ENCODE data around the gene GAL.
A peak's percentile ranks its signal among the peaks of the same experiment; 100 is the strongest.

Gene GAL

DNA sequence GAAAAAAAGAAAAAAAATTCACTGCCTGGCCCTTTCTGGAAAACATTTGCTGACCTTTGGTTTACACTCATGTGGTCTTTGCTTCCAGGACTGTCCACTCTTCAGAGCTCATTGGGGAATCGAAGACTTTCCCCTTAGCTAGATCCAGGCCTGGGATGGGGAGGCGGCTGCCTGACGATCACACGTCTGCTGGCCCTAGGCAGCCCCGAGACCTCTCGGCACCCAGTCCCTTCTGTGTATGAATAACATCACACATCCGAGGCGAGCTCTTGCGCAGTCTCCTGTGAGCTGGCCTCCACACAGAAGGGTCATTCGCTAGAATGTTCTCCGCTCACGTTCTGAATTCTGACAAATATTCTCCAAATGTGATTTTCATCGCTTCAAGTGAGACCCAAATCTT is 25.7 kb upstream of the GAL start:
- DNase-seq (ENCODE audit: low spot score) (no peak), FAIRE-seq (no peak)

DNA sequence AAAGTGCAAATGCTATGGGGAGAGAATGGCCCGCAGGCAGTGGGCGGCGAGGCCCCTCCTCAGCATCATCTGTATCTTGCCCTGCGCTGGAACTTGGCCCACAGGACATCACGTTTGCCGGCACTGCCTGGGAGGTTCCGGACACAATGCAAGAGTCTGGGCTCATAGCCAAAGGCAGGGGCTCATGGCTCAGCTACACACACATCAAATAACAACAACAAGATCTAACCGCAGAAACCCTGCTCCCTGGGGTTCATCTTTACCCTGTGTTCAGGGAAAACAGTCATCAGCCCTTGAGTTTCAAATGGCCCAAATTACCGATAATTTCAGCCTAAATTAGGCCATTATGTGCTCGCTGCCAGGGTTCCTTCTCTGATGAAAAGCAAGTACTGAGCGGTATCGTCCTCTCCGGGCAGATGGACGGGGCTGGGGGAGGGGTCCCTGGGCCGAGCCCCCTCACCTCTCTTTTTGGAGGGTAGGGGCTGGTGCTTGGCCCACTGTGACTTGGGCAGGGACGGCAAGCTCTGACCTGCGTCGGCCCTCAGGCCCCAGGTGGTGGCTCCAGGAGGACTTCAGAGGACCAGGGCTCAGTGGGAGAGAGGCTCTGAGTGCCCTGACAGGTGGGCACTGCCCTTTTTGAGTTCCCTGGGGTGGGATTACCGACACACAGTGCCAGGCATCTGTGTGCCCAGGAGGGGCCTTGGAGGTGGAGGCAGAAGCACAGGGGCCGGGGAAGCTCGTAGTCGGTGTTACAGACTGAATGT is 25.0 kb upstream of the GAL start:
- peak; percentile 29 for DNase-seq (ENCODE audit: low spot score)
- FAIRE-seq = no peak

DNA sequence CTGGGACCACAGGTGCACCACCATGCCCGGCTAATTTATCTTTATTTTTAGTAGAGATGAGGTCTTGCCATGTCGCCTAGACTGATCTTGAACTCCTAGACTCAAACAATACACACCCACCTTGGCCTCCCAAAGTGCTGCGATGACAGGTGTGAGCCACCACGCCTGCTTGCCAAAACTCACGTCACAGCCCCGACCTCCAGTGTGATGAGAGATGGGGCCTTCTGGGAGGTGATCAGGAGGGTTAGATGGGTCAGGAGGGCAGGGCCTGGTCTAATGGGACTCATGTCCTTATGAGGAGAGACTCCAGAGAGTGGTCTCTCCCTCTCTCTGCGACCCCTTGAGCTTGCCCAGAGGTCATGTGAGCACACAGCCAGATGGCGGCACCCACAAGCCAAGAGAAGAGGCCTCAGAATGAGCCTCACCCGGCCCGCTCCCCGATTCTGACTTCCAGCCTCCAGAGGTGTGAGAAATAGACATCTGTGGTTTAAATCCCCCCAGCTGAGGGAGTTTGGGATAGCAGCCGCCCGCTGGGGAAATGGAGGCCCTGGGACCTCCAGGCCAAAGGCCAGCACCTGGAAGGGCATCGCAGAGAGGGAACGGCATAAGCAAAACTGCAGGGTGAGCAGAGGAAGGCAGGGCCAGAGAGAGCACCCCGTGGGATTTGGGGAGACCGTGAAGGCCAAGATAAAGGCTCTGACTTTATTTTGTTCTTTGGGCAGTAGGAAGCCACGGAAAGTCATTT is 24.1 kb upstream of the GAL start:
- DNase-seq (ENCODE audit: low spot score) (no peak), FAIRE-seq (no peak)

DNA sequence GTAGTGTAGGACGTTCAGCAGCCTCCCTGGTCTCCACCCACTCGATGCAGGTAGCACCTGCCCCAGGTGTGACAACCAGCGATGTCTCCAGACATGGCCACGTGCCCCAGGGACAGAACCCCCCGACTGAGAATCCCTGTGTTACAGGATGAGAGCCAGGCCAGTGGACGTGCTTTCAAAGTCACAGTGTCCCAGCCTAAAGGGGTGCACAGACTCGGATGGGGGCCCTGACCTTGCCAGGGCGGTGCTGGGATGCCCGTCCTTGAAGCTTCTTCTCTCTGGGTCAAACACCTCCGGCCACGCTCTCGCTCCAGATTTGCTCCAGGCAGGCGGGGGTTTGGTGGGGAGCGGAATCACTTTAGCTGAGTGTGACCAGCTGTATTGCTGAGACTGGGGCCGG is 23.3 kb upstream of the GAL start:
- FAIRE-seq = no peak
- DNase-seq (ENCODE audit: low spot score) = no peak

DNA sequence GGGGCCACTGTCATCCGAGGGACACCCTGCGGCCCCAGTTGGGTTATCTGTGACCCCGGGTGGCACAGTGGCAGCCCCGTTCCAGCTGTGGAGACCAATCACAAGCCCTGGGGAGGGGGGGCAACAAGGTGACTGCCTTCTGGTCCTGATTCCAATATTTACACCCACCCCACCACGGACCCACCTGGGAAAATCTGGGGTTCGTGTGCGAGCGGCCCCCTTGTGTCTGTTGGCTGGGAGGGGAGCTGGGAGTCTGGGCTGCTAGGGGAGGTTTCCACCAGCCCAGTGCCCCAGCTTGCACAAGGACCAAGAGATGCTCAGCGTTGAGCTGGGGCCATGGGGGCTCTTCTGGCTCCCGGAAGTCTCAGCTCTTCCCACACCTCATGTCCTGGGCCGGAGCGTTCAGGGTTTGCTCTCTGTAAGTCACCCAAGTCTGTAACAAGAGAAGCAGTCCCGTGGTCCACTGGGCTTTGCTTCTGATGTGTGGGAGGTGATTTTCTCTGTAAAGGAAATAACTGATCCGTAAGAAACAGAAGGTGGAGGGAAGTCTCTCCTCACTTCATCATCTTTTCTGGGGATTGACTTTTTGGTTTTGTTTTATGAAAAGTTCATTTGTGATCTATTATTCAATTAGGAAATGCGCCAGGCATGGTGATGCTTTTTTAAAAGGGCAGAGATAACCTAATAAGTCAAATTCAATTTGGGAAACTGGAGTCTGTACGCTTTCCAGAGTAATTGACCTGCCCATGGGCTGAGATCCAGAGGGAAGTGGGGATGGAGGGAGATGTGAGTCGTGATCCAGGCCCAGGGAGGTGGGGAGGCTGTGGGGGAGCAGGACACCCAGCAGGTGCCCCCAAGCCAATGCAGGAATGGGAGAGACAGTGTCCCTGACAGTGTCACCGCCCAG is 22.4 kb upstream of the GAL start:
- no peak for FAIRE-seq
- DNase-seq (ENCODE audit: low spot score) = no peak

DNA sequence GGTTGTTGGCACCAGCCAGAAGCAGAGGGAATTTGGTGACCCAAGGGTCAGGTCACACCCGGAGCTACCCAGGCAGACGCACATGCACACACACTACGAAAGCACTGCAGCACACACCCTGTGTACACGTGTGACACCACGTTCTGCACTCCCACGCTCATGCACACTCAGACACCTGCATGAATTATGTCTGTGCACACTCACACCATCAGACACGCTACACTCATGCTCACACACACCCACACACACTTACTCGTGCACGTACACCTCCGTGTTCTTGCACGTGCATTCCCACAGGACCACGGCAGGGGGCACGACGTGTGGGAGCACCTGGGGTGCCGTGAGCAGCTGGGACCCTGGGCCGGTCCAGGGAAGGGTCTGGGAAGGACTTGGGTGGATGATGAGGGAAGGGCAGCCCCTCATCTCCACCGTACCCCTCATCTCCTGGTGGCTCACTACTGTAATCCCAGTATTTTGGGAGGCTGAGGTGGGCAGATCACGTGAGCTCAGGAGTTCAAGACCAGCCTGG is 20.8 kb upstream of the GAL start:
- no peak for DNase-seq (ENCODE audit: low spot score)

DNA sequence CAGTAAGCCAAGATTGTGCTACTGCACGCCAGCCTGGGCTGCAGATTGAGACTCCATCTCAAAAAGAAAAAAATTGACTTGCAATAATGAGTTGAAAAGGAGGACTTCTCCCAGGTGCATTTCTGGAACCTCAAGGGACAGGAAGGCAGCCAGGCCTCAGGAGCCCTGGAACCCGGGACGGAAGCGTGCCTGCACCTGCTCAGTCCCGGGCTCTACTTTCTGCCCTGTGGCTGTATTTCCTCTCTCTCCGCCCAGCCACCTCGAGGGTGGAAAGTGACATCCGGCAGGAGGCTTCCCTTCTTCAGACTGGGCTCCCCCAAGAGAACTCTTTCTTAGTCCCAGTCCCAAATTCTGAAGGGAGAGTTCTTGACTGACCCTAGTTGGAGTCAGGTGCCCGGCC is 20.2 kb upstream of the GAL start:
- DNase-seq (ENCODE audit: low spot score) (no peak), FAIRE-seq (no peak)

More for the DNA sequence above, 20.8 kb upstream of the GAL start:
- no peak for FAIRE-seq

DNA sequence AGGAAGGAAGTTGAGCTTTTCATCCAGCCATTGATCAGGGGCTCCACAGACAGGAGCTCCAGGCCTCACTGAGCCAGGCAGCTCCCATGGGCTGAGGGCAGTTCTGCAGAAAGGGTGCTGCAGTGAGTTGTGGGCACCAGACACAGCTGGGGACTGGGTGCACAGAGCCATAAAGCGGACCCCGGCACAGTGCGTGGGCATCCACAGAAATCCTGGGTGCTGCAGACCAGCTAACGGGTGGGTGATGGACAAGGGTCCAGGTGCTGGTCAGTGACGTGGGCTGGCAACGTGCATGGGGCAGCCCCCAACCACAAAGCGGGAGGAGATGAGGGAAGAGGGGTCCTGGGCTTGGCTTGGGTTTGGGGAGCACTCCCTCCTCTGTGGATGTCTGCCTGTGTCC is 19.4 kb upstream of the GAL start:
- no peak for FAIRE-seq
- no peak for DNase-seq (ENCODE audit: low spot score)

DNA sequence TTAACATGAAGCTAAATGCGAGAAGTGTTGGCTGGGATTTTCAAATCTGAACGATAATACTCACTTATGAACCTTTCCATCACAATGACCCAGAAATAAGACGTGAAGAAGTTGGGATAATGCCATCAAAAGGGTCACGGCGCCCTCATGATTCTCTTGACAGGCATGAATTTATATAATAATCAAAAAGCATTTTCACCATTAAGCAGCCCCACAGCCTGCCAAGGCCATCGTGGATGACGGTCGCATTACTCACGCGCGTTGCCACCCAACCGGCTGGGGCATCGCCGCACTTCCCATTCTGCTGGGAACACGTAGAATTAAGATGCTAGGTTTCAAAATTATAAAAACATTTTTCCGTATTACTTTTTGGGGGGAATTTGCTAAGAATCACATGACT is 18.9 kb upstream of the GAL start:
- FAIRE-seq (no peak), DNase-seq (ENCODE audit: low spot score) (no peak)

DNA sequence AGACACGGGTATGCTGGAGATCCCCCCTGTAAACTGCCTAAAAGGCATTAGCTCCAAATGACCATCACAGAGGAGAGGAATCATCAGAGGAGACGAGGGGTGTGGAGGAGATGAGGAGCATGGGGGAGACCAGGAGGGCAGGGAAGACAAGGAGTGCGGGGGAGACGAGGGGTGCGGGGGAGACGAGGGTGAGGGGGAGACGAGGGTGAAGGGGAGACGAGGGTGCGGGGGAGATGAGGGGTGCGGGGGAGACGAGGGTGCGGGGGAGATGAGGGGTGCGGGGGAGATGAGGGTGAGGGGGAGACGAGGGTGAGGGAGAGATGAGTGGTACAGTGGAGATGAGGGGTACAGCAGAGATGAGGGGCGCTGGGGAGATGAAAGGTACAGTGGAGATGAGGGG is 17.5 kb upstream of the GAL start:
- DNase-seq (ENCODE audit: low spot score) (no peak), FAIRE-seq (no peak)

DNA sequence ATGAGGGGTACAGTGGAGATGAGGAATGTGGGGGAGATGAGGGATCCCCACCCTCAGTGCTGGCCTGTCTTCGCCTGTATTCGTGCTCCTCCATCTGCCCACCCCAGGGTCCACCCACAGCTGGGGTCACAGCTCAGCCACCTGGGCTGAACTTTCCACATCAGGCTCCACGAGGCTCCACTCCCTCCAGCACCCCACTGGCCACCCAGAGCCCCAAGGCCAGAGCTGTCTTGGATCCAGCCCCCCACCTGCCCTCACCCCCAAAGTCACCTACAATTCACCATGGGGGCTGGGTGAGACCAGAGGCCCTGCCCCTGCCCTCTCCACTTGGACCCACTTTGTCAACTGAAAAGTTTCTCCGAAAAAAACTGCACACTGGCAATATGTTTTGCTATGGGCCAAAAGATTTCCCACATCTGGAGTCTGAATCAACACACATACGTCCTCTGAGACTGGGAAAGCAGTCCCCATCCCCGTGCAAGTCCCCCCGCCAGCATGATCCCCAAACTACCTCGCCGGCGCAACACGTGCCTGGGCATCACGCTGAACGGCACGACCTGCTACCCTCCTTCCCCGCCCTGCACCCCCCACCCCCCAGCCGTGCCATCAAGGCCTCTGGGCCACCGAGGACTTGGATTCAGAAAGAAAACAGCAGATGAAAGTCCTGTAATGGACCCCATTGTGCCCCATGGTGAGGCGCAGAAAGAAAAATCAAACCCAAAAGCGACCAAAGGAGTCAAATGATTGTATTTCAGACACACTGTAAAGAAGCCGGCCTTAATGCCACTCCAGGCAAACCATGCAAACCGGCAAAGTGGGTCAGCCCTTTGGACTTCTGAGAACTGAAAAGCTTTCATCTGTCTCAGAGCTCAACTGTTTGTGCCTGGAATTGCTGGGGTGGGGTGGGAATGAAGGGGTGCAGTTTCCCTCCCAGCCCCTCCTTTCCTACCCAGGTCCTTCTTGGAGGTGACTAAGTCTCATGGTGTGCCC is 16.5 kb upstream of the GAL start:
- no peak for FAIRE-seq
- DNase-seq (ENCODE audit: low spot score) = no peak

DNA sequence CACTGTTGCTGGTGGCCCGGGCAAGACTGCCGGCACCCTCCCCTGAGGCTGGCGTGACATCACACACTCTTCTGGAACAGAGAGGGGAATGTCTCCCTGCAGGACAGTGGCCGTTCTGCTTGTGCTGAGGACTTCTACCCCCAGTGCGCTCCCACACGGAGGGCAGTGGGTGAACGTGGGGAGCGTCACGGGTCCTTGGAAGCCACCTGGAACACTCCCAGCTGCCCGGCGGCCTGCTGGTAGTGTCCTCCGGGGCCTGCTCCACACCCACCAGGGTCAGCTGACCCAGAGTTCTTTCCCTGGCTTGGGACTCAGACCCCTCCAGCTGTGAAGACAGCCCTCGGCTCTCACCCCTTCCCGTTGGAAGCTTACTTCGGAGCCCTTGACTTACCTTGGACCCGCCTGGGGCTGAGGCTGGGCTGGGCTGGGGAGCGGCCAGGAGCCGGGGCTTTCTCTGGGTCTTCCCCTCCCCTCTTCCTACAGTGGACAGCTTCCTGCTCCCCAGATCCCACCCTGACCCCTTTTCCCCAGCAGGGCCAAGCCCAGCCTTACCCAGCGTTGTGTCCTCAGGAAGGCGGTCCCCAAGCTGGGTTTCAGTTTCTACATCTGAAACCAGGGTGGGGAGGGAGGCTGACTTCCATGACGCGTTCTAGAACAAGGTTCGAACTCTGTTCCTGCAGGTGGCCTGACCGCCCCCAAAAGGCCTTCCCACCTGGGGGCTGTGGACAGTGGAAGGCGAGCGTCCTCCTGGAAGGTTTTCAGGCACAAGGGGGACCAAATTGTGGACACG is 14.8 kb upstream of the GAL start:
- FAIRE-seq (no peak), DNase-seq (ENCODE audit: low spot score) (no peak)

DNA sequence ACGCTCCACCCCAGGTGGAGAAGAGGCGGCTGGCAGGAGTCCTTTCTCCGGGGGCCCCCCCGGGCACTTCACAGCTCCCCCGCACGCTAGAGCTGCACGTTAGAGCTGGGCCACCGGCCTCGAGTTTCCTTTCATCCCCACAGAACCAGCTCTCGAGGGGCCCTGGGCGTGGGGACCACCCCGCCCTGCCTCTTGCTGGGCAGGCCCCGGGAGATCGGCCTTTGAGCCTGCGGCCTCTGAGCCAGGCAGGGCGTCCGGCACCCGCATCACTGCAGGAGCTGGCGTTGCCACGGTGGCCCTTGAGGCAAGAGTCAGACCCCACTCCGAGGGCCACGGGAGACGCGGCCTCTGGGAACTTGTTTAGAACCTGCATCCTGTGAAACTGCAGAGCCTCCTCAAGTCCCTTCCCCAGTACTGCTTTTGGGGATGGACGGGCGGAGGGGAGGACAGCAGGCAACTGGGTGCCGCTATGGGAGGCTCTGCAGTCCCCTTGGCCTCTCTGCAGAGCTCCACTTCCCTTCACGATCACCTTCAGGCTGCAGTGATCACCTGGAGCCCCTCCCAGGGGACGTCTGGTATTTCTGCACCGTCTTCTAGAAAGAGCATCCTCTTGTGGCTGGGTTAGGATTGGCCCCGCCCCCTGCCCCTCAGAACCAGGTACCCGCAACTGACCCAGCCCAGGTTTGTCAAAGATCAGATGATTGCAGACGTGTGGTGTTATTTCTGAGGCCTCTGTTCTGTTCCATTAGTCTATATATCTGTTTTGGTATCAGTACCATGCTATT is 13.9 kb upstream of the GAL start:
- no peak for DNase-seq (ENCODE audit: low spot score)
- no peak for FAIRE-seq

DNA sequence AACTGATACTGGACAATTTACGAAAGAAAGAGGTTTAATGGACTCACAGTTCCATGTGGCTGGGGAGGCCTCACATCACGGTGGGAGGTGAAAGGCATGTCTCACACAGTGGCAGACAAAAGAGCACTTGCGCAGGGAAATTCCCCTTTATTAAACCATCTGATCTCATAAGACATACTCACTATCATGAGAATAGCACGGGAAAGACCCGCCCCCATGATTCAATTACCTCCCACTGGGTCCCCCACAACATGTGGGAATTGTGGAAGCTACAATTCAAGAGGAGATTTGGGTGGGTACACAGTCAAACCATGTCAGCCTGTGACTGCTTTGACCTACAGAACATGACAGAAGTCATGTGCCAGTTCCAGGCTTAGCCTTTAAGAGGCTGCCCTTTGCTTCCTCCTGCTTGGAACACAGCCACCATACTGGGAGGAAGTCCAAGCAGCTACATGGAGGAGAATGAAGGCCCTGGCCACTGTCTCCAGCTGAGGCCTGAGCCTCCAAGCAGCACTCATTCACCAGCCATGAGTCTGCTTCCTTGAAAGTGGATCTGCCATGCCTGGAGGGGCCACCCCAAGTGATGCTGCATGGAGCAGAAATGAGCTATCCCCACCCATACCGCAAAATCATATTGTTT is 10.9 kb upstream of the GAL start:
- FAIRE-seq (no peak), DNase-seq (ENCODE audit: low spot score) (no peak)

DNA sequence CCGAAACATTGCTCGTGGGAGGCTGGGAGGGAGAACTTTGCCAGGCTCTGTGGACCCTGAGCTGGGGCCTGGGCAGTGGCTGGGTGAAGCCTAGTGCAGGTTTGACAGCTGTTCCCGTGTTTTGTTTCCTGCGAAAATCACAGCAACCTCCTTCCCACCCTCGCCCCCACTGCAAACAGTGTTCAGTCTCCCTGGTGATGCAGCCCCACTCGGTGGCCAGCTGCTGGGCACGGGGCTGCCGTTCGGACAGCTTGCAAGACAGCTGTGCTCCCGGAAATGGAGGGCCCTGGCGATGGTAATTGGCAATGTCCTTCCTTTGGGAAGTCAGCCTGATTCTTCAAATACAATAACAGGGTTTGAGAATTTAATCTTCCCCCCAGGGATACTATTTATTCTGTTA is 10.4 kb upstream of the GAL start:
- FAIRE-seq (no peak), DNase-seq (ENCODE audit: low spot score) (no peak)

DNA sequence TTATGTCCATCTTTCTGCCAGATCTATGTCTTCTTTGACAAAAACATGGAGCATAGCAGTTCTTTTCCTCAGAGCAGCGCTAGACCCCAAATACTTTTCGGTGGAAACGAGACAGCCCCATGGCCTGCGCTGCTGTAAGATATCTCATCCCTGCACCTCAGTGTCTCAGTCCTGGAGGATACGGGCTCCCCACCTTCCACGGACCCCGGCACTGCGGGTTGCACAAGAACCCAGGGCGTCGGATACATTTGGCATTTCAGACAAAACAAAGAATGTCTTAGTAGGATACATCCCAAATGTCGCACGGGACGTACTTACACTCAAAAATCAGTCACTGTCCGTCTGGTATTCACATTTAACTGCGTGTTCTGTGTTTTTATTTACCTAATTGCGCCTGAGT is 9.9 kb upstream of the GAL start:
- DNase-seq (ENCODE audit: low spot score) = no peak
- no peak for FAIRE-seq

DNA sequence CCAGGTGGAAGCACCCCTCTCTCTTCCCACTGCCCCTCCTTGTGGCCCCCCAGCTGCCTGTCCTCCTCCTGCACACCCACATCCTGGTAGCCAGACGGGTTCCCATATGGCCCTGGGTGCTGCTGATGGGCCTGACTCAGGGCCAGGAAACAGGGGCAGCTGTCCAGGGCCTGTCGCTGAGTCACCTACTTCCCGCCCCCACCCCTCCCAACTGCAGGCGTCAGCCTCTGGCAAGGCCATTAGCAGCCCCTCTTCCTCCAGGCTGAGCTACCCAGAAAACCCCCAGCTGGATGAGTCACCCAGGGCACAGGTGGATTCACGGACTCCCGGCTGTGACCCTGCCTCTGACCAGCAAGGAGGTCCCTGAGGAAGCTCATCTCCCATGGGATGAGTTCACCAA is 6.9 kb upstream of the GAL start:
- peak; percentile 88 for DNase-seq (ENCODE audit: low spot score)
- peak; percentile 30 for FAIRE-seq

DNA sequence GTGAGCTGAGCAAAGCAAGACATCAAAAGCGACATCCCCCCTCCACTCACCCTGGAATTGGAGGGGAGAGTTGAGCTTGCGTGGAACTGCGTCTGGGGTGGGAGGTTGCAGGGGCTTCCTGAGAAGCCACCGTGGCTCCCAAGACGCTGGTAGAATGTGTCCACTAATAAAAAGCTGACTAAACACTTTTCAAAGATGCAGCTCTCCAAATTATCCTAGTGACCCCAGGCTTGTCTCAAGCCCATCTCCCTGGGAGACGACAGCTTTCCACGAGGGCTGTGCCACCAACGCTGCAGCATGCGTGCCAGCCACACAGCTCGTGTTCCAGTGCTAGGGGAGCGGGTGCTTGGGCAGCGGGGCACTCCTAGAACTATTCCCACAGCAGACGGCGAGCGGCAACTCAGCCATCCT is 6.3 kb upstream of the GAL start:
- FAIRE-seq (no peak), DNase-seq (ENCODE audit: low spot score) (no peak)
